ENCODE data around the gene BCAS3. TPM values are rescaled to one million over a fixed set of nuclear protein-coding genes. Genes with fewer than 3 reads are reported as not detected.
"Not testable (repeated sequence)": the region's sequence is repeated elsewhere in the genome, so short reads cannot be mapped to it uniquely, and the experiment has no call there.

The BCAS3 gene
- total RNA-seq, 4 donors from 2014 or later, result 18.7 to 37.8 (median 24.9) TPM

GRCh38 chr17:61235827-61236197 lies 558.2 kb downstream of the BCAS3 start:
- DNase-seq (ENCODE audit: low spot score) (no peak), ATAC-seq (ENCODE audit: low FRiP score) (no peak)
- no peak for TF ChIP-seq CTCF (IDR thresholded peaks at IDR 0.05)

- no peak for TF ChIP-seq CTCF (IDR thresholded peaks at IDR 0.05)
- no peak for ATAC-seq (ENCODE audit: low FRiP score)
- no peak for DNase-seq (ENCODE audit: low spot score)
These were observed 559.6 kb downstream of the BCAS3 start for GRCh38 chr17:61237275-61237674.

- no peak for TF ChIP-seq CTCF (IDR thresholded peaks at IDR 0.05)
- DNase-seq (ENCODE audit: low spot score), result no peak
- no peak for ATAC-seq (ENCODE audit: low FRiP score)
These were observed 560.8 kb downstream of the BCAS3 start for GRCh38 chr17:61238455-61238933.

GRCh38 chr17:61239327-61239726 lies 561.7 kb downstream of the BCAS3 start:
- TF ChIP-seq CTCF (IDR thresholded peaks at IDR 0.05), result no peak
- DNase-seq (ENCODE audit: low spot score), result no peak
- no peak for ATAC-seq (ENCODE audit: low FRiP score)

- ATAC-seq (ENCODE audit: low FRiP score), result no peak
- no peak for TF ChIP-seq CTCF (IDR thresholded peaks at IDR 0.05)
- no peak for DNase-seq (ENCODE audit: low spot score)
These were observed 562.3 kb downstream of the BCAS3 start for GRCh38 chr17:61239953-61240352.

- ATAC-seq (ENCODE audit: low FRiP score), result no peak
- TF ChIP-seq CTCF (IDR thresholded peaks at IDR 0.05), result no peak
- no peak for DNase-seq (ENCODE audit: low spot score)
These were observed 563.3 kb downstream of the BCAS3 start for GRCh38 chr17:61240851-61241468.

- ATAC-seq (ENCODE audit: low FRiP score); DNase-seq (ENCODE audit: low spot score): not testable (repeated sequence)
These were observed 567.3 kb downstream of the BCAS3 start for GRCh38 chr17:61244988-61245387.
